Measurements from ENCODE around the gene CLPSL2.

GRCh38 chr6:35730745-35731413 is 45.5 kb upstream of the CLPSL2 start:
- TF ChIP-seq POLR2AphosphoS5 (IDR thresholded peaks at IDR 0.05; ENCODE audit: low read depth, low read length) (no peak), REST (IDR thresholded peaks at IDR 0.05; ENCODE audit: insufficient read depth in 1 of 2, low read depth in 2 of 2, low read length in 2 of 2) (no peak), TAF1 (IDR thresholded peaks at IDR 0.05; ENCODE audit: borderline replicate concordance, insufficient read depth, low read length) (no peak), SIN3A (IDR thresholded peaks at IDR 0.05; ENCODE audit: borderline replicate concordance, insufficient read depth, low read length) (no peak), FOXP2 (optimal IDR thresholded peaks at IDR 0.05; ENCODE audit: borderline replicate concordance, extremely low read depth, extremely low read length, insufficient read depth) (no peak)
